ENCODE measurements around the gene RAPGEF1.

GRCh38 chr9:131661568-131662288, 78.1 kb downstream of the RAPGEF1 start:
- TF ChIP-seq CTCF (IDR thresholded peaks at IDR 0.05; ENCODE audit: insufficient read depth, low read length) (no peak), POLR2AphosphoS5 (IDR thresholded peaks at IDR 0.05; ENCODE audit: low read depth) (no peak), REST (IDR thresholded peaks at IDR 0.05; ENCODE audit: insufficient replicate concordance, low read depth) (no peak), GABPA (IDR thresholded peaks at IDR 0.05; ENCODE audit: low read depth) (no peak), SPI1 (IDR thresholded peaks at IDR 0.05; ENCODE audit: borderline replicate concordance, low read depth) (no peak)
